Lower leg skin (tissue), 3 donors: ENCODE measurements around the gene ATP7B.

ENCODE experiments used
- POLR2A ChIP-seq, 2 donors: fragments of 450-650 bp; IDR thresholded peaks; one replicate each; pipeline ENCODE4 v1.6.1; 2016 to 2017; ENCODE audit warnings: antibody characterized with exemption in 2 of 2, mild to moderate bottlenecking in 1 of 2, moderate library complexity in 1 of 2
- TF ChIP-seq, protein P1 (sequence below), 3 donors: fragments of 450-650 bp; IDR thresholded peaks; one replicate each; pipeline ENCODE4 v1.5.1; 2016; ENCODE audit warnings: antibody characterized with exemption in 3 of 3, mild to moderate bottlenecking in 3 of 3, moderate library complexity in 2 of 3

DNA sequence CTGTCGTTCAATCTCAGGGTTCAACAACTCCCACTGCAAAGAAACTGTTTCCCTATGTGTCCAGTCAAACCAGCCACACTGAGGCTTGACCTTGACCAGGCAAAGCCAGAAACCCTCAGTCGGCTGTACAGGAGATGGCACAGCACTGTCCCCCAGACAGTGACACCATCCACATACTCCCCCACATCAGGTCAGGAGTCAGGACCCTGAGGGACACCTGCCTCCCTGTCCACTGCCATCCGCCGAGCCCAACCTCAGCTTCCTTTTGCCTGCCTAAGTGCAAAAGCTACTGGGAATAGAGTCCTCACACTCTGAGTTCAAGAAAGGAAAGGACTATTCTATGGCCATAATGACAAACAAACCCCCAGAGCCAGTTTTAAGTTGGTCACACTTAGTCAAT, 66.8 kb downstream of the ATP7B start:
- TF ChIP-seq, protein P1, sequence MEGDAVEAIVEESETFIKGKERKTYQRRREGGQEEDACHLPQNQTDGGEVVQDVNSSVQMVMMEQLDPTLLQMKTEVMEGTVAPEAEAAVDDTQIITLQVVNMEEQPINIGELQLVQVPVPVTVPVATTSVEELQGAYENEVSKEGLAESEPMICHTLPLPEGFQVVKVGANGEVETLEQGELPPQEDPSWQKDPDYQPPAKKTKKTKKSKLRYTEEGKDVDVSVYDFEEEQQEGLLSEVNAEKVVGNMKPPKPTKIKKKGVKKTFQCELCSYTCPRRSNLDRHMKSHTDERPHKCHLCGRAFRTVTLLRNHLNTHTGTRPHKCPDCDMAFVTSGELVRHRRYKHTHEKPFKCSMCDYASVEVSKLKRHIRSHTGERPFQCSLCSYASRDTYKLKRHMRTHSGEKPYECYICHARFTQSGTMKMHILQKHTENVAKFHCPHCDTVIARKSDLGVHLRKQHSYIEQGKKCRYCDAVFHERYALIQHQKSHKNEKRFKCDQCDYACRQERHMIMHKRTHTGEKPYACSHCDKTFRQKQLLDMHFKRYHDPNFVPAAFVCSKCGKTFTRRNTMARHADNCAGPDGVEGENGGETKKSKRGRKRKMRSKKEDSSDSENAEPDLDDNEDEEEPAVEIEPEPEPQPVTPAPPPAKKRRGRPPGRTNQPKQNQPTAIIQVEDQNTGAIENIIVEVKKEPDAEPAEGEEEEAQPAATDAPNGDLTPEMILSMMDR (IDR thresholded peaks at IDR 0.05), result no peak
- no peak for TF ChIP-seq POLR2A (IDR thresholded peaks at IDR 0.05)
